ENCODE results near the gene MCC.

DNA sequence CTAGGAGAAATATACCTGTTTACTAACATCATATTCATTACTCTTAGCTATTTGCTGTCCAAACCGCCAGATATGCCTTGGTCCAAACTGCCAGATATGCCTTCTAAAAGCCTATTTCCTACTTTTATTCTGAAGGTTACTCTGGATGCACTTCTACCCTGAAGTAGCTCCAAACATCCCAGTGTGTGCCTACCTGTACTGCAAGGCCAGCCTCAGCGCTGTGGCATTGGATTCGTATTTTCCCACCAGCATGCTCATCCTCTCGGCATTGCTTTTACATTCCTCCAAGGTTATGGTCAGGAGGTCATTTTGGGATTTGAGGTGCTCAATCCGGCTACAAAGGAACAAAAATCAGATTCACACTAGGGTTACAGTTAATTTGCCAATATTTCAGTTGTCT is 417.4 kb downstream of the MCC start:
- no peak for TF ChIP-seq POLR2AphosphoS5 (IDR thresholded peaks at IDR 0.05; ENCODE audit: low read depth, low read length)
- no peak for TF ChIP-seq TAF1 (IDR thresholded peaks at IDR 0.05; ENCODE audit: borderline replicate concordance, insufficient read depth, low read length)
- TF ChIP-seq, protein P1, sequence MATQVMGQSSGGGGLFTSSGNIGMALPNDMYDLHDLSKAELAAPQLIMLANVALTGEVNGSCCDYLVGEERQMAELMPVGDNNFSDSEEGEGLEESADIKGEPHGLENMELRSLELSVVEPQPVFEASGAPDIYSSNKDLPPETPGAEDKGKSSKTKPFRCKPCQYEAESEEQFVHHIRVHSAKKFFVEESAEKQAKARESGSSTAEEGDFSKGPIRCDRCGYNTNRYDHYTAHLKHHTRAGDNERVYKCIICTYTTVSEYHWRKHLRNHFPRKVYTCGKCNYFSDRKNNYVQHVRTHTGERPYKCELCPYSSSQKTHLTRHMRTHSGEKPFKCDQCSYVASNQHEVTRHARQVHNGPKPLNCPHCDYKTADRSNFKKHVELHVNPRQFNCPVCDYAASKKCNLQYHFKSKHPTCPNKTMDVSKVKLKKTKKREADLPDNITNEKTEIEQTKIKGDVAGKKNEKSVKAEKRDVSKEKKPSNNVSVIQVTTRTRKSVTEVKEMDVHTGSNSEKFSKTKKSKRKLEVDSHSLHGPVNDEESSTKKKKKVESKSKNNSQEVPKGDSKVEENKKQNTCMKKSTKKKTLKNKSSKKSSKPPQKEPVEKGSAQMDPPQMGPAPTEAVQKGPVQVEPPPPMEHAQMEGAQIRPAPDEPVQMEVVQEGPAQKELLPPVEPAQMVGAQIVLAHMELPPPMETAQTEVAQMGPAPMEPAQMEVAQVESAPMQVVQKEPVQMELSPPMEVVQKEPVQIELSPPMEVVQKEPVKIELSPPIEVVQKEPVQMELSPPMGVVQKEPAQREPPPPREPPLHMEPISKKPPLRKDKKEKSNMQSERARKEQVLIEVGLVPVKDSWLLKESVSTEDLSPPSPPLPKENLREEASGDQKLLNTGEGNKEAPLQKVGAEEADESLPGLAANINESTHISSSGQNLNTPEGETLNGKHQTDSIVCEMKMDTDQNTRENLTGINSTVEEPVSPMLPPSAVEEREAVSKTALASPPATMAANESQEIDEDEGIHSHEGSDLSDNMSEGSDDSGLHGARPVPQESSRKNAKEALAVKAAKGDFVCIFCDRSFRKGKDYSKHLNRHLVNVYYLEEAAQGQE (IDR thresholded peaks at IDR 0.05; ENCODE audit: insufficient read depth in 1 of 2, low read depth in 2 of 2, low read length in 2 of 2), result no peak
